ENCODE data around the gene KRT83. TPM values are rescaled to one million over a fixed set of nuclear protein-coding genes. Genes with fewer than 3 reads are reported as not detected.

The KRT83 gene
- polyA plus RNA-seq, 1 of the 3 experiments (the other 2 are of a cell fraction), result 0.03 TPM

- 41% methylated on average over 3 of the region's 12 CpGs for WGBS (ENCODE audit: low lambda C conversion rate)
- CTCF ChIA-PET, result interaction anchor here (2.1 kb wide), 1 partner anchor 9 kb away, joined by 12 read pairs; no protein-coding TSS in a partner anchor
- no peak overlapping the region for H3K9ac ChIP-seq
- H3K27me3 ChIP-seq (ENCODE audit: insufficient read depth), result peaks cover 48% of the 10 kb centered on the region
- H4K20me1 ChIP-seq (ENCODE audit: insufficient read depth), result no peaks in the 10 kb centered on the region
- no peaks in the 10 kb centered on the region for H3K9me3 ChIP-seq
- no peaks in the 10 kb centered on the region for H3F3A ChIP-seq (replicated peaks; ENCODE audit: insufficient read depth)
- H3K4me1 ChIP-seq (ENCODE audit: control insufficient read depth in 1 of 2, insufficient read depth in 2 of 2, low read depth in 1 of 2, low read length in 1 of 2), result no peaks in the 10 kb centered on the region
- TF ChIP-seq TAF1 (IDR thresholded peaks at IDR 0.05; ENCODE audit: borderline replicate concordance, low read depth, low read length) (no peak), RXRA (IDR thresholded peaks at IDR 0.05; ENCODE audit: borderline replicate concordance, low read depth) (no peak), MEF2A (IDR thresholded peaks at IDR 0.05; ENCODE audit: borderline replicate concordance, low read depth) (no peak), MAX (IDR thresholded peaks at IDR 0.05; ENCODE audit: low read depth) (no peak), SMC3 (IDR thresholded peaks at IDR 0.05; ENCODE audit: low read depth, low read length) (no peak), RCOR1 (IDR thresholded peaks at IDR 0.05; ENCODE audit: low read length) (no peak), POLR2AphosphoS5 (IDR thresholded peaks at IDR 0.05; ENCODE audit: low read depth, low read length) (no peak)
- no peak overlapping the region for H3K4me2 ChIP-seq
- no peak overlapping the region for H2AFZ ChIP-seq (ENCODE audit: low read depth)
- DNase-seq, result no peak
- H3K9me2 ChIP-seq, result no peaks in the 10 kb centered on the region
- no peaks in the 10 kb centered on the region for H3K79me2 ChIP-seq (ENCODE audit: insufficient read depth)
- no peak overlapping the region for H3K4me3 ChIP-seq (ENCODE audit: low read depth in 2 of 2, low read length in 1 of 2)
- no peaks in the 10 kb centered on the region for H3K36me3 ChIP-seq (replicated peaks in 1 of 2; ENCODE audit: control insufficient read depth in 1 of 2, insufficient read depth in 2 of 2, low read length in 1 of 2)
- POLR2A ChIA-PET, result no interaction called here
- H3K27ac ChIP-seq (ENCODE audit: low read depth in 2 of 2, low read length in 1 of 2), result no peak overlapping the region
Measured at GRCh38 chr12:52363111-52363679, 42.0 kb upstream of the KRT83 start.

GRCh38 chr12:52362118-52362726 lies 41.0 kb upstream of the KRT83 start:
- TF ChIP-seq CTCF (IDR thresholded peaks at IDR 0.05) (peak; percentile 43; the same call in 1 of the 2 replicates), RXRA (IDR thresholded peaks at IDR 0.05; ENCODE audit: borderline replicate concordance, low read depth) (no peak), IRF3 (IDR thresholded peaks at IDR 0.05; ENCODE audit: low read depth, low read length) (no peak)
- Histone ChIP-seq H3K27me3 (ENCODE audit: insufficient read depth) (peaks cover 38% of the 10 kb centered on the region), H2AFZ (ENCODE audit: low read depth) (no peak overlapping the region), H4K20me1 (ENCODE audit: insufficient read depth) (no peaks in the 10 kb centered on the region), H3K4me3 (ENCODE audit: low read depth in 2 of 2, low read length in 1 of 2) (no peak overlapping the region), H3K9ac (no peak overlapping the region), H3K36me3 (replicated peaks in 1 of 2; ENCODE audit: control insufficient read depth in 1 of 2, insufficient read depth in 2 of 2, low read length in 1 of 2) (no peaks in the 10 kb centered on the region), H3K27ac (ENCODE audit: low read depth in 2 of 2, low read length in 1 of 2) (no peak overlapping the region), H3K4me1 (ENCODE audit: control insufficient read depth in 1 of 2, insufficient read depth in 2 of 2, low read depth in 1 of 2, low read length in 1 of 2) (no peaks in the 10 kb centered on the region), H3K9me2 (no peaks in the 10 kb centered on the region), H3K79me2 (ENCODE audit: insufficient read depth) (no peaks in the 10 kb centered on the region), H3F3A (replicated peaks; ENCODE audit: insufficient read depth) (no peaks in the 10 kb centered on the region), H3K9me3 (no peaks in the 10 kb centered on the region), H3K4me2 (no peak overlapping the region)
- POLR2A ChIA-PET, result interaction anchor here (0.6 kb wide), 1 partner anchor 672 kb away, joined by 3 read pairs; no protein-coding TSS in a partner anchor
- WGBS (ENCODE audit: low lambda C conversion rate), result 46% methylated on average over 7 of the region's 11 CpGs
- DNase-seq, result no peak
- CTCF ChIA-PET, result interaction anchor here (0.8 to 3.7 kb wide), 8 partner anchors 10 to 618 kb away, joined by 3 to 35 read pairs (median 4); no protein-coding TSS in a partner anchor

Measured in SK-N-SH (cell line).